Body of pancreas (tissue), 4 donors: ENCODE measurements around the gene KIAA0930. TPM values are rescaled to one million over a fixed set of nuclear protein-coding genes. Genes with fewer than 3 reads are reported as not detected.
"Not testable (repeated sequence)": the region's sequence is repeated elsewhere in the genome, so short reads cannot be mapped to it uniquely, and the experiment has no call there.

Experiments used
- ATAC-seq: fragments of 150-250 bp; one replicate; pipeline ENCODE4 v1.9.1; 2016
- DNase-seq, 4 donors: peaks; one replicate each; pipeline ENCODE4 v3.0.0-alpha.2; 2019
- H3K27ac ChIP-seq, 4 donors: fragments of 200-600 bp; sonication (generic); 1 replicate in 3 of 4; 2 replicates in 1 of 4; pipeline versions ENCODE4 v1.5.1 to v1.6.1; 2016 to 2019; ENCODE audit warnings: mild to moderate bottlenecking in 1 of 4, mixed read lengths in 1 of 4, moderate library complexity in 1 of 4
- H3K27me3 ChIP-seq, 2 donors: fragments of 200-600 bp; sonication (generic); one replicate each; pipeline ENCODE4 v1.6.0; 2016; ENCODE audit warnings: mild to moderate bottlenecking in 1 of 2
- H3K36me3 ChIP-seq, 2 donors: fragments of 200-600 bp; sonication (generic); replicated peaks in 1 of 2; 2 replicates each; pipeline ENCODE4 v1.5.1; 2016; ENCODE audit warnings: low read depth in 2 of 2; ENCODE audit not compliant: insufficient read depth in 1 of 2
- H3K4me1 ChIP-seq: fragments of 200-600 bp; sonication (generic); one replicate; pipeline ENCODE4 v1.6.0; 2016
- H3K4me3 ChIP-seq, 2 donors: fragments of 200-600 bp; sonication (generic); 1 replicate in 1 of 2; 2 replicates in 1 of 2; pipeline ENCODE4 v1.5.1; 2016 to 2019
- H3K9me3 ChIP-seq, 3 donors: fragments of 200-600 bp; sonication (generic); 1 replicate in 2 of 3; 2 replicates in 1 of 3; pipeline ENCODE4 v1.5.1; 2016
- POLR2A ChIP-seq, 3 donors: fragments of 450-650 bp; IDR thresholded peaks; one replicate each; pipeline ENCODE4 v1.6.1; 2016; ENCODE audit warnings: antibody characterized with exemption in 3 of 3, mild to moderate bottlenecking in 2 of 3
- WGBS, 2 donors: methylation state at CpG; one replicate each; pipeline ENCODE4 v1.1.5; 2017; 5-methylcytosine and 5-hydroxymethylcytosine counted together
- intact Hi-C: fragments of 100-400 bp; cut with DNase I; formaldehyde crosslinking; loops from one replicate; pipeline ENCODE4 v1.15.1; 2023
- total RNA-seq, 2 donors: library from RNA; depleted of rRNA; stranded (reverse); fragments of >200 nt; gene quantifications; one replicate each; pipeline ENCODE4 v1.1.0, GENCODE V29; 2016
- TF ChIP-seq, protein P1 (sequence below), 7 experiments: fragments of 450-650 bp in 4 of 7; fragments of 200-600 bp in 3 of 7; sonication (generic) in 3 of 7; IDR thresholded peaks; one replicate each; pipeline ENCODE4 v1.5.1; 2016 to 2019; ENCODE audit warnings: antibody characterized with exemption in 7 of 7

The KIAA0930 gene
- total RNA-seq, 2 donors from 2014 or later: 14.2 to 17.9 TPM

DNA sequence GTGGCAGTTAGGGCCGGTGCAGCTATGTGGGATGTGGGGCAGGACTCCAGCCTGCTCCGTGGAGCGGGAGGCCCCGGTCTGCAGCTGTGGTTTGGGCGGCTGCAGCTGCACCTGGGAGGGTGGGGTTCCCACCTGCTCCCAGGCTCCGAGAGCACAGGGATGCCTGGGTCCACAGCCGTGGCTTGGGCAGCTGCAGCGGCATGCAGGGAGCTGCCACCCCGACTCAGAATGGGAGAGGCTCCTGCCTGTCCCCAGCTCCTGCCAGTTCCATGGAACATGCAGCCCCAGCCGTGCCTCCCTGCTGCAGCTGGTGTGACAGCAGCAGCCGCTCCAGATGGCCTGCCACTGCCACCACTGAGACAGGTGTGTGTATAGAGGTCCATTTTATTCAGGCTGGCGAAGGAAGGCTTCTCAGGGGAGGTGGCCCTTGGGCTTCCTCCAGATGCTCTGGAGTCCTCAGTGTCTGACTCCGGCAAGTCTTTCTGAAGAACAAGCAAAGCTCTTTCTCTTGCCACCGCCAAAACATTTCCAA is 22.3 kb upstream of the KIAA0930 start:
- 74 to 83% methylated on average over 3 to 14 of the region's 14 CpGs for WGBS, 2 donors
- Histone ChIP-seq H3K4me1 (peaks cover 3% of the 10 kb centered on the region), H3K27me3 (no peaks in the 10 kb centered on the region), H3K4me3 (no peak overlapping the region), H3K9me3 (no peaks in the 10 kb centered on the region), H3K27ac (no peak overlapping the region), H3K36me3 (no peaks in the 10 kb centered on the region)
- DNase-seq (no peak), ATAC-seq (no peak)
- intact Hi-C loops: no loop called here
- TF ChIP-seq, protein P1, sequence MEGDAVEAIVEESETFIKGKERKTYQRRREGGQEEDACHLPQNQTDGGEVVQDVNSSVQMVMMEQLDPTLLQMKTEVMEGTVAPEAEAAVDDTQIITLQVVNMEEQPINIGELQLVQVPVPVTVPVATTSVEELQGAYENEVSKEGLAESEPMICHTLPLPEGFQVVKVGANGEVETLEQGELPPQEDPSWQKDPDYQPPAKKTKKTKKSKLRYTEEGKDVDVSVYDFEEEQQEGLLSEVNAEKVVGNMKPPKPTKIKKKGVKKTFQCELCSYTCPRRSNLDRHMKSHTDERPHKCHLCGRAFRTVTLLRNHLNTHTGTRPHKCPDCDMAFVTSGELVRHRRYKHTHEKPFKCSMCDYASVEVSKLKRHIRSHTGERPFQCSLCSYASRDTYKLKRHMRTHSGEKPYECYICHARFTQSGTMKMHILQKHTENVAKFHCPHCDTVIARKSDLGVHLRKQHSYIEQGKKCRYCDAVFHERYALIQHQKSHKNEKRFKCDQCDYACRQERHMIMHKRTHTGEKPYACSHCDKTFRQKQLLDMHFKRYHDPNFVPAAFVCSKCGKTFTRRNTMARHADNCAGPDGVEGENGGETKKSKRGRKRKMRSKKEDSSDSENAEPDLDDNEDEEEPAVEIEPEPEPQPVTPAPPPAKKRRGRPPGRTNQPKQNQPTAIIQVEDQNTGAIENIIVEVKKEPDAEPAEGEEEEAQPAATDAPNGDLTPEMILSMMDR (IDR thresholded peaks at IDR 0.05): no peak
- TF ChIP-seq POLR2A (IDR thresholded peaks at IDR 0.05): no peak

DNA sequence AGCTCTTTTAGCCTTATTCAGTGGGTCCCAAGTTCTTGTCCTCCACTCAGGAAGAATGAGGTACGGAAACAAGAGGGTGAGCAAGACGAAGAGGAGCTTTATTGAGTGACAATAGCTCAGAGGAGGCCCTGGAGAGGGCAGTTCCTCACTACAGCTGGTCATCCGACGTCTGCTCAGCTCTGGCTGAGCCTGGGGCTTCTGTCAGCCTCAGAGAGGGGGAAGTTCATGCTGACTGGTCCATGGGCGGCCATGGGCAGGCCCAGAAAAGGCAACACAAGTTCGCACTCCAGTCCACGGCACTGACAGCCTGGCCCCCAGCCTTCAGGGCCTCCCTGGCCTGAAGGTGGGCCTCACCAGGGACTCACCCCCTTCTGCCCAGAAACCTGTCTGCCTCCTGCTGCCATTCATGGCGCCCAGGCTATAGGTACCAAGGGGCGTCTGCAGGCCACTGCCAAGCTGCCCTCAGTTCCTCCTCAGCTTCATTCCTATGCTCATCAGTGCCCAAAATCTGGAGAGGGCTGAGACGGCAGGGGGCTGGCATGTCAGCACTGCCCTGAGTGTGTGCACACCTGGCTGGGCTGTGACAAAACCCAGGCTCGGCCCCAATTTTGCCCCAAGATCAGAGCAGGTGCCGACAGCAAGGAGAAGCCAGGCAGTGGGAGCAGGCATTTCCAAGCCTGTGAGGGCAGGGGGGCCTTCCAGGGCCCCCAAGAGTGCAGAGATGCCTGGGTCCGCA is 21.7 kb upstream of the KIAA0930 start:
- Histone ChIP-seq H3K36me3 (no peaks in the 10 kb centered on the region), H3K9me3 (no peaks in the 10 kb centered on the region), H3K27ac (no peak overlapping the region), H3K4me1 (peaks cover 3% of the 10 kb centered on the region), H3K27me3 (no peaks in the 10 kb centered on the region), H3K4me3 (no peak overlapping the region)
- TF ChIP-seq, protein P1 (IDR thresholded peaks at IDR 0.05): no peak
- TF ChIP-seq POLR2A (IDR thresholded peaks at IDR 0.05): no peak
- intact Hi-C loops: no loop called here
- peak in 1 of 4 donors; percentile 37 for DNase-seq
- no peak for ATAC-seq
- 75 to 80% methylated on average over 10 to 12 of the region's 13 CpGs for WGBS, 2 donors

DNA sequence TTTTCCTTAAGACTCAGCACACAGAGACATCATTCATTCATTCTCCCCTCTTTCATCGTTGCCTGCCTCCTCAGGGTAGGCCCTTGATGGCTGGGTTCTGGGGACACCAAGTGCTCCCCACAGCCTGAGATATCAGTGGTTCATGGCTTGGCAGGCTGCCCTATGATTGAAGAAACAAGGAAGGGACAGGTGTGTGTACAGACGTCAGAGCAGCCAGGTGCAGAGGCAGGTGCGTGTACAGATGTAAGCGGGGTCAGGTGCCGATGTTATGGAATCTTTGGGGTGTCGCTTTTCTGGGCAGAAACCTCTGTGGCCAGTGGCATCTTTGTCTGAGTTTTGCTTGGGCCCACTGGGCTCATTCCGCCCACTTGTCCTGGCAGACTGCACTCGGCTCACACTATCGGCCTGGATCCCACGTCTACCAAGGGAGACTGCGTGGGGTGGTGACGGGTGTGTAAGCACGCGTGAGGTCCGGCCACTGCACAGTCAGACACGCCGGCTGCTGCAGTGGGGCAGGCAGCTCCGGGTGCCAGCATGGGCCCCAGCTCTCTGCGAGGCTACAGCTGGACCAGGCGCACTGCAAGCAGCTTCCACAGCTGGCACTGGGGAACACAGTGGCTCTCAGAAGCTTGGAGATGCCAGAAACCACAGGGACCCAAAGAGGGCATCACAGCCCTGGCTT is 20.9 kb upstream of the KIAA0930 start:
- Histone ChIP-seq H3K4me1 (peaks cover 3% of the 10 kb centered on the region), H3K27ac (no peak overlapping the region), H3K27me3 (no peaks in the 10 kb centered on the region), H3K36me3 (no peaks in the 10 kb centered on the region), H3K9me3 (no peaks in the 10 kb centered on the region), H3K4me3 (no peak overlapping the region)
- ATAC-seq (no peak), DNase-seq (no peak)
- no peak for TF ChIP-seq POLR2A (IDR thresholded peaks at IDR 0.05)
- TF ChIP-seq, protein P1 (IDR thresholded peaks at IDR 0.05): no peak
- WGBS, 2 donors: 66 to 77% methylated on average over 9 to 20 of the region's 20 CpGs
- intact Hi-C loops: no loop called here

DNA sequence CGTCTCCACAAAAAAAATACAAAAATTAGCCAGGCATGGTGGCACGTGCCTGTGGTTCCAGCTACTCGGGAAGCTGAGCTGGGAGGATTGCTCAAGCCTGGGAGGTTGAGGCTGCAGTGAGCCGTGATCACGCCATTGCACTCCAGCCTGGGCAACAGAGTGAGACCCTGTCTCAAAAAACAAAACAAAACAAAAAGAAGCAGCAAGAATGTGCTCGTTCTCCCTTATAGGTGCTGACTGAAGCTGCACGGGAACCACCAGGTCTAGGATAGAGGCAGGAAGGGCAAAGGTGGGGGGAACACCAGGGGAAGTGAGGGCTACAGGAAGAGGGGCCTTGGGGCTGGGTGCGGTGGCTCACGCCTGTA is 19.7 kb upstream of the KIAA0930 start:
- H3K36me3 ChIP-seq, H3K4me3 ChIP-seq, H3K9me3 ChIP-seq, H3K27ac ChIP-seq, H3K4me1 ChIP-seq, DNase-seq, intact Hi-C loops, ATAC-seq, H3K27me3 ChIP-seq: not testable (repeated sequence)
- WGBS, 2 donors: 81% methylated on average over 9 of the region's 9 CpGs

DNA sequence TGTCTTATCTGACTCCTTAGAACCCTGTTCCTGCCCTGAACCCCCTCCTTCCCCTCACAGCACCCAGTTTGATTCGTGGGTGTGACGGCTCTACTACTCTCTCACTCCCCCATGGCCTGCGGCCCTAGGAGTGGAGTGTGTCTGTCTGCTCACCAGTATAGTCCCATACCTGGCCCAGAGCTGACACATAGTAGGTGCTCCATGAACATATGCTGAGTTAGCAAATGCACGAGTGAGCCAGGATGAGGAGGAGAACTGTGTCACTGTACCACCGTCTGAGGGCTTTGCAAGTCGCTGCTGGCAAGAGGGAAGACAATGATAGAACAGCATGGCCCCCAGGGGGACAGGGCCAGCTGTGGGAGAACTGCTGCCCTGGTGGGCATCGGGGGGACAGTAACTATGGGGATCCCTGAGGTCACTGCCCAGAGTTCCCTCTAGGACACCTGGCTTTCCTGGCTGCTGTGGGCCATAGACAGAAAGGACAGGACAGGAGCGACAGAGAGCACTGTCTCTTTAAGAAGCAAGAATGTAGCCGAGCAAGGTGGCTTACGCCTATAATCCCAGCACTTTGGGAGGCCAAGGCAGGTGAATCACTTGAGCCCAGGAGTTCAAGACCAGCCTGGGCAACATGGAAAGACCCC is 19.2 kb upstream of the KIAA0930 start:
- Histone ChIP-seq H3K27ac (no peak overlapping the region), H3K27me3 (no peaks in the 10 kb centered on the region), H3K4me1 (peaks cover 3% of the 10 kb centered on the region), H3K4me3 (no peak overlapping the region), H3K36me3 (no peaks in the 10 kb centered on the region), H3K9me3 (no peaks in the 10 kb centered on the region)
- 62 to 65% methylated on average over 9 to 10 of the region's 10 CpGs for WGBS, 2 donors
- ATAC-seq (no peak), DNase-seq (no peak)
- no peak for TF ChIP-seq POLR2A (IDR thresholded peaks at IDR 0.05)
- TF ChIP-seq, protein P1 (IDR thresholded peaks at IDR 0.05): no peak
- intact Hi-C loops: no loop called here

DNA sequence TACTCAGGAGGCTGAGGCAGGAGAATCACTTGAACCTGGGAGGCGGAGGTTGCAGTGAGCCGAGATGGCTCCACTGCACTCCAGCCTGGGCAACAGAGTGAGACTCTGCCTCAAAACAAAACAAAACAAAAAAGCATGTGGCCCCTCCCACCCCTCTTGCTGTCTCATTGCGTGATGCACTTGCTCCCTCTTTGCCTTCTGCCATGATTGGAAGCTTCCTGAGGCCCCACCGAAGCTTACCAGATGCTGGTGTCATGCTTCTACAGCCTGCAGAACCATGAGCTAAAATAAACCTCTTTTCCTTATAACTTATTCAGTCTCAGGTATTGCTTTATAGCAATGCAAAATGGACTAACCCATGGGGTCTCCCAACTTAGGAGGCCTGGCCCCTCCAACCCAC is 17.2 kb upstream of the KIAA0930 start:
- H3K9me3 ChIP-seq, H3K4me1 ChIP-seq, ATAC-seq, DNase-seq, H3K36me3 ChIP-seq, H3K27ac ChIP-seq, H3K27me3 ChIP-seq, H3K4me3 ChIP-seq, intact Hi-C loops: not testable (repeated sequence)
- 82 to 100% methylated on average over 2 to 4 of the region's 4 CpGs for WGBS, 2 donors
